H7 (cell line): ENCODE data around the gene FAM110A. TPM values are rescaled to one million over a fixed set of nuclear protein-coding genes. Genes with fewer than 3 reads are reported as not detected.
"Not testable (repeated sequence)": the region's sequence is repeated elsewhere in the genome, so short reads cannot be mapped to it uniquely, and the experiment has no call there.

ENCODE experiments used
- DNase-seq: peaks from one replicate; pipeline ENCODE4 v3.0.0; 2012
- H3K27me3 ChIP-seq: 2 replicates; pipeline ENCODE4 v1.6.0; 2011; ENCODE audit warnings: mild to moderate bottlenecking, low read length; ENCODE audit not compliant: control insufficient read depth, insufficient read depth
- H3K36me3 ChIP-seq: replicated peaks from 2 replicates; pipeline ENCODE4 v1.5.1; 2011; ENCODE audit warnings: low read length; ENCODE audit not compliant: control insufficient read depth, insufficient read depth
- H3K4me3 ChIP-seq: 2 replicates; pipeline ENCODE4 v1.5.1; 2011; ENCODE audit warnings: low read depth, mild to moderate bottlenecking, control low read depth, low read length, moderate library complexity; ENCODE audit not compliant: insufficient read depth
- total RNA-seq: library from RNA; depleted of rRNA; stranded (reverse); fragments of >200 nt; shearing (Covaris generic); gene quantifications from 2 replicates; pipeline ENCODE4 v1.2.3, GENCODE V29; 2014; rRNA removed

FAM110A gene
- total RNA-seq, 1 experiment from 2014 or later, result 9.9 TPM

DNA sequence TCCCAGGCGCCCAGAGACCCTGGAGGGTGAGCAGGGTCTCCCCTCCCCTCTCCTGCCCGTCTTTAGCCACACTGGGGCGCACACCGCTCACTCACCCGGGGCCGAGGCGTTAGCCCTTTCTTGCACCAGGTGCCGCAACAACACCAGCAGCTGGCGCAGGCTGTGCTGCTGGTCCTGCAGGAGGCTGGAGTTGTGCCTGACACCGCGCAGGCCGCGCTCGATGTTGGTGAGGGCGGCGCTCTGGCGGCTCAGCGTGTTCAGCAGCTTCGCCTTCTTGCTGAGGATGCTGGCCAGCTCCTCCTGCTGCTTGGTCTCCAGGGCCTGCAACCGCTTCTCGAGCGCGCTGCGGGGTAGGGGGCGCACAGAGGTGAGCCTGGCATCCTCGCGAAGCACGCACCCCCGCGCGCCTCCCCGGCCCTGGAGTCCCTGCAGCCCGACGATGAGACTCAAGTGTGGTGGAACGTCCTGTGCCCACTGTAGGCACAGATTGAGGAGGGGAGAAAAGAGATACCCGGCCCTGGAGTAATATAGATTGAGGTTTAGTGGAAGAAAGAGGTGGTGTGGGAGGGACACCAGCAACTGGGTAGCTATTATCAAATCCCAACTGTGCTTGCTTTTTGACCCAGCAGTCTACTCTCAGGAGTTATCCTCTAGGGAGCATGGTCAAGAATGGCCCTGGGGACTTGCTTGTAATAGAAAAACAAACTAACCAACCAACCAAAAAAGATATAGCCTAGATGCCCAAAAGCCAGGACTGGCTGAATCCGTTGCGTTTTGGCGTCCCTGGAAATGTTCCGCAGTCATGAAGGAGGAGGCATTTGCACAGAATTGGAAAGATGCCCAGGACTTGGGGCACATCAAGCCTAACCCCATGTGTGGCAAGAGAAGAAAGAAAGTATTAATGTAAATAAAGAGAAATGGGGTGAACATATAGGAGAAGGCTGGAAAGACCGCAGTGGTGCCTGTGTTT, 51.8 kb downstream of the FAM110A start:
- H3K36me3 ChIP-seq, result no peaks in the 10 kb centered on the region
- peaks cover 4% of the 10 kb centered on the region for H3K27me3 ChIP-seq
- no peak overlapping the region for H3K4me3 ChIP-seq
- DNase-seq, result peak; percentile 91

GRCh38 chr20:887137-887536, 53.6 kb downstream of the FAM110A start:
- DNase-seq, result peak; percentile 52

GRCh38 chr20:888057-888456, 54.5 kb downstream of the FAM110A start:
- no peak for DNase-seq

More at GRCh38 chr20:887137-887536, 53.6 kb downstream of the FAM110A start:
- Histone ChIP-seq H3K36me3 (no peaks in the 10 kb centered on the region), H3K27me3 (peaks cover 4% of the 10 kb centered on the region), H3K4me3 (no peak overlapping the region)

DNA sequence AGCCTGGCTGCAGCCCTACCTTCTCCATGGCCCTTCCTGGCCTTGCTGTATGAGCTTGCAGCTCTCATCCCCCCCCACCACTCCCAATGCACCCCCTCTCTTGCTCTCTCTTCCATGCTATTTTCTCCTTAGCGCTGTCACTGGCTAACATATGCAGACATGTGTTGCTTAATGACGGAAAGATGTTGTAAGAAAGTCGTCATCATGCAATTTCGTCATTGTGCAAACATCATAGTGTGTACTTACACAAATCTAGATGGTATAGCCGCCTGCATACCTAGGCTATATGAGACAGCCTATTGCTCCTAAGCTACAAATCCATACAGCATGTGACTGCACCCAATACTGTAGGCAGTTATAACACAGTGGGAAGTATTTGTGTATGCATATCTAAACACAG, 55.6 kb downstream of the FAM110A start:
- H3K27me3 ChIP-seq, result peaks cover 4% of the 10 kb centered on the region
- no peak overlapping the region for H3K4me3 ChIP-seq
- DNase-seq, result no peak
- no peaks in the 10 kb centered on the region for H3K36me3 ChIP-seq

More at GRCh38 chr20:888057-888456, 54.5 kb downstream of the FAM110A start:
- H3K36me3 ChIP-seq, result no peaks in the 10 kb centered on the region
- H3K4me3 ChIP-seq, result no peak overlapping the region
- peaks cover 4% of the 10 kb centered on the region for H3K27me3 ChIP-seq

GRCh38 chr20:889932-890463, 56.5 kb downstream of the FAM110A start:
- no peak for DNase-seq
- peaks cover 4% of the 10 kb centered on the region for H3K27me3 ChIP-seq
- no peaks in the 10 kb centered on the region for H3K36me3 ChIP-seq
- no peak overlapping the region for H3K4me3 ChIP-seq

- H3K27me3 ChIP-seq, result peaks cover 1% of the 10 kb centered on the region; the same call in 1 of the 2 replicates
- DNase-seq, result no peak
- no peak overlapping the region for H3K4me3 ChIP-seq
- no peaks in the 10 kb centered on the region for H3K36me3 ChIP-seq
Measured at GRCh38 chr20:890666-891057, 57.1 kb downstream of the FAM110A start.

DNA sequence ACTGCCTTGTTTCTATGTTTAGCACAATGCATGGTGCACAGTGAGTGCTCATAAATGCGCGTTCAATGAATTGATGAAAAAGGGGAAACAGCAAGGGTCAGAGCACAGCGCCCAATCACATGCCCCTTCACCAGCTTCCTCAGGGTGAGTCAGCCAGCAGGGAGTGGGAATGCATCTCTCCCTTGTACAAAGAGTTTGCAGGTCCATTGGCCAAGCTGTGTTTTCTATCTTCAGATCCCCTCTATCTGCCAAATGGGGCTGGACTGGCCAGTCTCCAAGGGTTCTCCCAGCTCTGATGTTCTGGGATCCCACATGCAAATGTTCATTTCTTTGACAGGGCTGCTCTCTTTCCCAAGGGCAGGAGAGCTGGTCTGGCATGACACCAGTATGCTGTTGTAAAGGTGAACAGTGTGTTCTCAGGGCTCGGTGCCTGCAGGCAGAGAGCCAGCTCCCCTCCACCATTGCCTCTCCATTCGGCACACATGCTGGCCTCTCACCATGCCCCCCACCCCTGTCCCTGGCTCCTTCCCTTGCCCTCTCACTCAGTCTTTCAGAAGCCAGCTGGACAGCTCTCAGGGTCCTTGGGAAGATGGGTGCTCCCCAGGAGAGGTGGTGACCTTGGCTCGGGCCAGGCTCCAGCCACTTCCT, 57.7 kb downstream of the FAM110A start:
- no peak overlapping the region for H3K4me3 ChIP-seq
- no peaks in the 10 kb centered on the region for H3K27me3 ChIP-seq
- DNase-seq, result no peak
- no peaks in the 10 kb centered on the region for H3K36me3 ChIP-seq

- H3K4me3 ChIP-seq, result no peak overlapping the region
Measured at GRCh38 chr20:891706-892080, 58.2 kb downstream of the FAM110A start.

GRCh38 chr20:892371-892770, 58.9 kb downstream of the FAM110A start:
- H3K4me3 ChIP-seq, DNase-seq, H3K36me3 ChIP-seq, H3K27me3 ChIP-seq: not testable (repeated sequence)

More at GRCh38 chr20:891706-892080, 58.2 kb downstream of the FAM110A start:
- no peaks in the 10 kb centered on the region for H3K36me3 ChIP-seq
- no peak for DNase-seq
- no peaks in the 10 kb centered on the region for H3K27me3 ChIP-seq

Other genes starting within 250 kb of the FAM110A start
- 4.2 and 5.1 TPM in 2 replicates for gene TCF15, start 223.4 kb upstream of the FAM110A start, total RNA-seq
- gene SRXN1, start 180.5 kb upstream of the FAM110A start, total RNA-seq, result 27.3 and 34.7 TPM in 2 replicates
- gene SCRT2, start 157.9 kb upstream of the FAM110A start, total RNA-seq, result 0.03 TPM in 1 of 2 replicates, not detected in the other
- 33.8 and 49.4 TPM in 2 replicates for gene SLC52A3, start 65.2 kb upstream of the FAM110A start, total RNA-seq
- gene ANGPT4, start 82.6 kb downstream of the FAM110A start, total RNA-seq, result 0.11 and 0.31 TPM in 2 replicates
- 0.35 and 1.4 TPM in 2 replicates for gene RSPO4, start 168.6 kb downstream of the FAM110A start, total RNA-seq